Sigmoid colon (tissue), 3 donors: Measurements from ENCODE around the gene THRB.

Source experiments
- CTCF ChIP-seq, 4 experiments: fragments of 450-650 bp in 3 of 4; fragments of 200-600 bp in 1 of 4; IDR thresholded peaks; one replicate each; pipeline ENCODE4 v1.5.1; 2016 to 2019; ENCODE audit warnings: antibody characterized with exemption in 4 of 4, mild to moderate bottlenecking in 3 of 4, moderate library complexity in 2 of 4
- POLR2A ChIP-seq, 2 donors: fragments of 450-650 bp; IDR thresholded peaks; one replicate each; pipeline ENCODE4 v1.6.1; 2016; ENCODE audit warnings: antibody characterized with exemption in 2 of 2, mild to moderate bottlenecking in 2 of 2, moderate library complexity in 2 of 2

DNA sequence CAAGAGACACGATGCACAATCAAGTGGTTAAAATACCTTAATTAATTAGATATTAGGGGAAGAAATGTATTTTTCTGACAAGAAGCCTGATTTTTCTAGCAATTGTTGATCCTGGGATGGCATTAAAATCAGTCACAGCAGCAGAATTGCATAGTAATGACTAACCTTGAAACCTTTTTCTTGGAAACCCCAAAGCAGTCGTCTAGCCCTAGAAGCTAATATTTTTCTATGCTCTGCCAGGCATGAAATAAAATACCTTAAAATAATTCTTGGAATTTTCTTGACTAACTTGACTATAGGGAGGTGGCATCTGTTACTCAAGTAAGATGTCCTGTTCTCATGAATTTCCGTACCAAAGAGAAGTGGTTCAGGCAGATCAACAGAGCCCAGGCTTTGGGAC is 204.1 kb downstream of the THRB start:
- no peak for TF ChIP-seq POLR2A (IDR thresholded peaks at IDR 0.05)
- no peak for TF ChIP-seq CTCF (IDR thresholded peaks at IDR 0.05)
